GM23248 (cell line): ENCODE data around the gene SPATC1L. TPM values are rescaled to one million over a fixed set of nuclear protein-coding genes. Genes with fewer than 3 reads are reported as not detected.

Experiments used
- DNase-seq: peaks from one replicate; pipeline ENCODE4 v3.0.0-alpha.2; 2015
- H2AFZ ChIP-seq: fragments of 200-600 bp; sonication (generic); 2 replicates; pipeline ENCODE4 v1.6.1; 2016; ENCODE audit warnings: antibody characterized with exemption
- H3F3A ChIP-seq: fragments of 200-600 bp; sonication (generic); 2 replicates; pipeline ENCODE4 v1.6.1; 2016; ENCODE audit warnings: mild to moderate bottlenecking, antibody characterized with exemption, mixed run types; ENCODE audit not compliant: insufficient read depth
- H3K27ac ChIP-seq: fragments of 200-600 bp; sonication (generic); 2 replicates; pipeline ENCODE4 v1.5.1; 2016; ENCODE audit warnings: mild to moderate bottlenecking
- H3K27me3 ChIP-seq: fragments of 200-600 bp; sonication (generic); replicated peaks from 2 replicates; pipeline ENCODE4 v1.6.1; 2016; ENCODE audit warnings: mild to moderate bottlenecking; ENCODE audit not compliant: insufficient read depth
- H3K36me3 ChIP-seq: fragments of 200-600 bp; sonication (generic); 2 replicates; pipeline ENCODE4 v1.6.1; 2016; ENCODE audit warnings: low read depth, mild to moderate bottlenecking
- H3K4me1 ChIP-seq: fragments of 200-600 bp; sonication (generic); 2 replicates; pipeline ENCODE4 v1.6.1; 2016; ENCODE audit warnings: mild to moderate bottlenecking; ENCODE audit not compliant: insufficient read depth
- H3K4me2 ChIP-seq: fragments of 200-600 bp; sonication (generic); one replicate; pipeline ENCODE4 v1.6.1; 2016; ENCODE audit warnings: mild to moderate bottlenecking; ENCODE audit not compliant: unreplicated experiment
- H3K4me3 ChIP-seq: fragments of 200-600 bp; sonication (generic); 2 replicates; pipeline ENCODE4 v1.5.1; 2016; ENCODE audit warnings: mild to moderate bottlenecking
- H3K79me2 ChIP-seq: fragments of 200-600 bp; sonication (generic); 2 replicates; pipeline ENCODE4 v1.6.1; 2016; ENCODE audit warnings: mild to moderate bottlenecking; ENCODE audit not compliant: insufficient read depth
- H3K9ac ChIP-seq: fragments of 200-600 bp; sonication (generic); 2 replicates; pipeline ENCODE4 v1.6.1; 2016; ENCODE audit warnings: mild to moderate bottlenecking
- H3K9me2 ChIP-seq: fragments of 200-600 bp; sonication (generic); 2 replicates; pipeline ENCODE4 v1.6.1; 2016; ENCODE audit warnings: mixed run types, mild to moderate bottlenecking, moderate library complexity; ENCODE audit not compliant: insufficient read depth
- H3K9me3 ChIP-seq: fragments of 200-600 bp; sonication (generic); one replicate; pipeline ENCODE4 v1.6.1; 2017; ENCODE audit warnings: low read depth
- H4K20me1 ChIP-seq: fragments of 200-600 bp; sonication (generic); 2 replicates; pipeline ENCODE4 v1.6.0; 2016; ENCODE audit not compliant: insufficient read depth
- EZH2 ChIP-seq: fragments of 200-600 bp; sonication (generic); IDR thresholded peaks from 2 replicates; pipeline ENCODE4 v1.6.1; 2018; ENCODE audit warnings: antibody characterized with exemption, mild to moderate bottlenecking; ENCODE audit not compliant: insufficient read depth, poor library complexity, severe bottlenecking
- EZH2phosphoT487 ChIP-seq: fragments of 200-600 bp; sonication (generic); IDR thresholded peaks from 2 replicates; pipeline ENCODE4 v1.6.1; 2018; ENCODE audit warnings: antibody characterized with exemption, moderate library complexity, mild to moderate bottlenecking, low read depth; ENCODE audit not compliant: insufficient read depth
- WGBS, 2 experiments: methylation state at CpG; one replicate each; pipeline ENCODE4 v1.1.6; 2015 to 2017; ENCODE audit warnings: low lambda C conversion rate in 2 of 2, low coverage in 1 of 2; ENCODE audit errors: missing lambda C conversion rate in 2 of 2; 5-methylcytosine and 5-hydroxymethylcytosine counted together
- in situ Hi-C: fragments of 300-500 bp; cut with MboI; formaldehyde crosslinking; loops from 2 replicates; pipeline ENCODE4 v1.15.0; 2020
- polyA plus RNA-seq: library from polyadenylated mRNA; unstranded; fragments of >200 nt; fragmentation: Nextera tagmentation; extraction: Ambion mirVana; gene quantifications from 2 replicates; pipeline ENCODE4 v1.2.1, GENCODE V29; 2016
- total RNA-seq: library from RNA; depleted of rRNA; stranded (reverse); fragments of >200 nt; shearing (Covaris generic); gene quantifications from 2 replicates; pipeline ENCODE4 v1.2.3, GENCODE V29; 2014

Gene SPATC1L
- total and polyA plus RNA-seq, 2 experiments from 2014 or later = 5.2 to 15.7 TPM

- no peak overlapping the region for H3K9ac ChIP-seq
- H3F3A ChIP-seq = peaks cover 57% of the 10 kb centered on the region
- peaks cover 49% of the 10 kb centered on the region for H3K79me2 ChIP-seq
- H3K9me3 ChIP-seq = no peaks in the 10 kb centered on the region
- H4K20me1 ChIP-seq = no peaks in the 10 kb centered on the region
- no peak overlapping the region for H2AFZ ChIP-seq
- H3K27ac ChIP-seq = no peak overlapping the region
- H3K4me3 ChIP-seq = no peak overlapping the region
- WGBS, 2 experiments = 95 to 99% methylated on average over 11 to 12 of the region's 12 CpGs
- H3K4me1 ChIP-seq = peaks cover 20% of the 10 kb centered on the region
- H3K27me3 ChIP-seq = no peaks in the 10 kb centered on the region
- no peak for DNase-seq
- H3K4me2 ChIP-seq = no peak overlapping the region
- H3K9me2 ChIP-seq = no peaks in the 10 kb centered on the region
- TF ChIP-seq EZH2 = no peak
- no peak for TF ChIP-seq EZH2phosphoT487
- in situ Hi-C loops = loop anchor here (10.0 kb wide), 1 partner anchor 124 kb away; no protein-coding TSS in a partner anchor
- H3K36me3 ChIP-seq = peaks cover 47% of the 10 kb centered on the region
These were observed 65.1 kb downstream of the SPATC1L start for GRCh38 chr21:46119144-46119636.

- TF ChIP-seq EZH2phosphoT487 (no peak), EZH2 (no peak)
- Histone ChIP-seq H3K9me3 (no peaks in the 10 kb centered on the region), H3K27me3 (no peaks in the 10 kb centered on the region), H3K9me2 (no peaks in the 10 kb centered on the region), H3K4me1 (peaks cover 20% of the 10 kb centered on the region), H3F3A (peaks cover 57% of the 10 kb centered on the region), H4K20me1 (no peaks in the 10 kb centered on the region), H3K4me3 (no peak overlapping the region), H3K9ac (no peak overlapping the region), H2AFZ (no peak overlapping the region), H3K79me2 (peaks cover 50% of the 10 kb centered on the region), H3K4me2 (no peak overlapping the region), H3K36me3 (peaks cover 53% of the 10 kb centered on the region), H3K27ac (no peak overlapping the region)
- no peak for DNase-seq
- in situ Hi-C loops = loop anchor here (10.0 kb wide), 1 partner anchor 124 kb away; no protein-coding TSS in a partner anchor
- 84 to 89% methylated on average over 26 to 27 of the region's 27 CpGs for WGBS, 2 experiments
These were observed 65.7 kb downstream of the SPATC1L start for GRCh38 chr21:46118316-46119143.

GRCh38 chr21:46117586-46118315 is 66.5 kb downstream of the SPATC1L start:
- Histone ChIP-seq H3K79me2 (peaks cover 54% of the 10 kb centered on the region), H3K9me2 (no peaks in the 10 kb centered on the region), H3K36me3 (peaks cover 61% of the 10 kb centered on the region), H3K9ac (no peak overlapping the region), H3K27me3 (no peaks in the 10 kb centered on the region), H2AFZ (no peak overlapping the region), H3K4me3 (no peak overlapping the region), H4K20me1 (no peaks in the 10 kb centered on the region), H3F3A (peaks cover 56% of the 10 kb centered on the region), H3K27ac (no peak overlapping the region), H3K4me2 (no peak overlapping the region), H3K9me3 (no peaks in the 10 kb centered on the region), H3K4me1 (peaks cover 19% of the 10 kb centered on the region)
- no peak for DNase-seq
- 77 to 79% methylated on average over 22 to 28 of the region's 29 CpGs for WGBS, 2 experiments
- TF ChIP-seq EZH2 (no peak), EZH2phosphoT487 (no peak)
- in situ Hi-C loops = loop anchor here (10.0 kb wide), 1 partner anchor 123 kb away; no protein-coding TSS in a partner anchor
